Ovary (tissue), 9 donors: ENCODE measurements around the gene MNDA. TPM values are rescaled to one million over a fixed set of nuclear protein-coding genes. Genes with fewer than 3 reads are reported as not detected.

Experiments
- DNase-seq, 5 donors: peaks; one replicate each; pipeline ENCODE4 v3.0.0-alpha.2; 2019 to 2020
- H3K27ac ChIP-seq, 2 donors: fragments of 200-600 bp; one replicate each; pipeline versions ENCODE4 v1.5.1 to v1.8.0; 2019 to 2022
- H3K27me3 ChIP-seq: fragments of 200-600 bp; one replicate; pipeline ENCODE4 v1.8.0; 2022
- H3K36me3 ChIP-seq: fragments of 200-600 bp; sonication (generic); one replicate; pipeline ENCODE4 v1.5.1; 2019
- H3K4me1 ChIP-seq: one replicate; pipeline ENCODE4 v1.8.1; 2013; ENCODE audit warnings: mild to moderate bottlenecking, moderate library complexity; ENCODE audit not compliant: insufficient read depth
- H3K4me3 ChIP-seq: fragments of 200-600 bp; sonication (generic); one replicate; pipeline ENCODE4 v1.5.1; 2017
- H3K9me3 ChIP-seq, 2 donors: fragments of 200-600 bp in 1 of 2; sonication (generic) in 1 of 2; one replicate each; pipeline versions ENCODE4 v1.5.1 to v1.8.1; 2013 to 2019; ENCODE audit warnings: mild to moderate bottlenecking in 1 of 2, moderate library complexity in 1 of 2
- CTCF ChIP-seq, 3 donors: fragments of 450-650 bp in 2 of 3; fragments of 200-600 bp in 1 of 3; IDR thresholded peaks; one replicate each; pipeline versions ENCODE4 v1.5.1 to v1.8.0; 2016 to 2022; ENCODE audit warnings: antibody characterized with exemption in 3 of 3, mild to moderate bottlenecking in 1 of 3
- EP300 ChIP-seq: sonication (generic); formaldehyde crosslinking; IDR thresholded peaks from one replicate; pipeline ENCODE4 v1.6.1; 2017; ENCODE audit warnings: antibody characterized with exemption
- POLR2A ChIP-seq: fragments of 450-650 bp; IDR thresholded peaks from one replicate; pipeline ENCODE4 v1.6.1; 2017; ENCODE audit warnings: antibody characterized with exemption, mild to moderate bottlenecking, moderate library complexity
- WGBS, 3 donors: extraction: QIAGEN DNeasy Blood & Tissue Kit in 1 of 3; methylation state at CpG; one replicate each; pipeline versions ENCODE4 v1.1.5 to v1.1.7; 2013 to 2017; 5-methylcytosine and 5-hydroxymethylcytosine counted together
- intact Hi-C, 4 donors: fragments of 100-400 bp; cut with DNase I; formaldehyde crosslinking; loops; one replicate each; pipeline versions ENCODE4 v1.11.0 to v1.15.1; 2022 to 2023
- polyA plus RNA-seq, 2 donors: library from polyadenylated mRNA; stranded (reverse); fragments of 200-250 nt in 1 of 2; fragments of 350-450 nt in 1 of 2; fragmentation: Illumina TruSeq in 1 of 2; extraction: RNeasy Lipid Tissue Mini Kit (QIAGEN cat#74804) in 1 of 2; gene quantifications; one replicate each; pipeline ENCODE4 v1.2.3, GENCODE V29; 2013 to 2014
- total RNA-seq, 7 donors: library from RNA; depleted of rRNA in 2 of 7; stranded (reverse); fragments of >200 nt in 2 of 7; fragmentation: NEBNext Ultra II Directional in 3 of 7; extraction: Animal tissue kit (Norgen Biotek cat#: 25700) in 3 of 7; gene quantifications; one replicate each; pipeline versions ENCODE4 v1.1.0 to v1.2.4, GENCODE V29; 2016 to 2023
- donor health status: DM: no; HTN: no; CAD: no; lungs with moderate emphysema.
- donor health status: DM: no; HTN: no; CAD: no.
- donor health status: Bipolar disorder and iron deficiency.
- donor health status: DM: yes; HTN: yes; CAD: no.
- donor health status: DM: no; HTN: no; CAD: no.
- donor health status: DM: yes; HTN: yes; CAD: no.

The MNDA gene
- total and polyA plus RNA-seq, 9 donors, result 0.71 to 26.5 (median 2.8) TPM

- Histone ChIP-seq H3K4me1 (no peaks in the 10 kb centered on the region), H3K9me3 (no peaks in the 10 kb centered on the region), H3K27me3 (no peaks in the 10 kb centered on the region), H3K4me3 (no peak overlapping the region), H3K27ac (no peak overlapping the region), H3K36me3 (no peaks in the 10 kb centered on the region)
- no peak for DNase-seq
- TF ChIP-seq CTCF (IDR thresholded peaks at IDR 0.05) (no peak), EP300 (no peak), POLR2A (no peak)
- 70 to 84% (median 82%) methylated on average over 3 of the region's 3 CpGs for WGBS, 3 donors
- intact Hi-C loops, result no loop called here
These were observed 2.1 kb downstream of the MNDA start for GRCh38 chr1:158833264-158833663.

DNA sequence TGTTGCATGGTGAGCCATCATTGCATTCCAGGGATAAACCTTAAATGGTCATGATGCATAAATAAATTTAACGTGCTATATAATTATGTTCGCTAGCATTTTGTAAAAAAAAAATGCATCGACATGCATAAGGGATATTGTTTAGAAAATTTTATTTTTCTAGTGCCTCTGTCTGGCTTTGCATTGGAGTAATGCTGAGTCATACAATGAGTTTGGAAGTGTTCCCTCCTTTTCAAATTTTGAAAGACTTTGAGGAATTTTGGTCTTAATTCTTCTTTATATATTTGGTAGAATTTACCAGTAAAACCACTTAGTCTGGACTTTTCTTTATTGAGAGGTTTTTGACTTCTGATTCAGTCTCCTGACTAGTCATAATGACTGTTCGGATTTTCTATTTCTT lies 4.9 kb downstream of the MNDA start:
- Histone ChIP-seq H3K36me3 (no peaks in the 10 kb centered on the region), H3K27ac (no peak overlapping the region), H3K27me3 (no peaks in the 10 kb centered on the region), H3K4me3 (no peak overlapping the region), H3K4me1 (no peaks in the 10 kb centered on the region), H3K9me3 (no peaks in the 10 kb centered on the region)
- no peak for TF ChIP-seq EP300
- no peak for TF ChIP-seq POLR2A
- no peak for TF ChIP-seq CTCF (IDR thresholded peaks at IDR 0.05)
- intact Hi-C loops, result no loop called here
- no peak for DNase-seq
- 83 to 89% (median 85%) methylated on average over 4 of the region's 4 CpGs for WGBS, 3 donors

DNA sequence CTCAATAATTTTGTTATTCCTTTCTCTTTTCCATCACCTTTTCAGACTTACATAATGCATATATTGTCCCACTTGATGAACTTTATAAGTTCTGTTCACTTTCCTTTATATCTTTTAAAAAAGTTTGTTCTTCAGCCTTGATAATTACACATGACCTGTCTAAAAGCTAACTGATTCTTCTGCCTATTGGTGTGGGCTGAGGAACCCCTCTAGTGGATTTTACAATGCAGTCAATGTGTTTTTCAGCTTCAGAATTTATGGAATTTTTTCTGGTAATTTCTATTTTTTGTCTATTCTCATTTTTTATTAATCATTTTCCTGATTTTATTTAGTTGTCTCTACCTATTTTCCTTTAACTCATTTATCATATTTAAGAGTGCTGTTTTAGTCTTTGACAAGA lies 7.5 kb downstream of the MNDA start:
- intact Hi-C loops, result no loop called here
- no peak for DNase-seq
- Histone ChIP-seq H3K36me3 (no peaks in the 10 kb centered on the region), H3K27ac (no peak overlapping the region), H3K9me3 (no peaks in the 10 kb centered on the region), H3K4me1 (no peaks in the 10 kb centered on the region), H3K4me3 (no peak overlapping the region), H3K27me3 (no peaks in the 10 kb centered on the region)
- no peak for TF ChIP-seq CTCF (IDR thresholded peaks at IDR 0.05)
- TF ChIP-seq POLR2A, result no peak
- no peak for TF ChIP-seq EP300

DNA sequence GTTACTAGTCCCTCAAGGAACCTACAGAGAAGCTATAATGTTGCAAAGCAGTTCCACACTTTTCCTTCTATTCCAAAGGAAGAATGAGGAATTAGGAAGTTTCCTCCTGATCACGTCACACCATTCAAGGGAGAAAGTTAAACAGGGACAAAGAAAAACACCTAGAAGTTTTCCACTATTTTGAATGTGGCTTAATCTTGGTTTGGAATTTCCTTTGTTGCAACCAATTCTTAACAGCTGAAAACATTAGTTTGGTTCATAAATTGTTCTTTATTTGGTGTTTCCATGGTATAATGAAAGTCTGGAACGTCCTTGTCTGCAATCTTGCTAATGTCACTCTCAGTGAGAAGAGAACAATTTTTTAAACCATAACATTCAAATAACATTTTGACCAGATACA lies 8.4 kb downstream of the MNDA start:
- no peak for TF ChIP-seq POLR2A
- no peak for TF ChIP-seq CTCF (IDR thresholded peaks at IDR 0.05)
- TF ChIP-seq EP300, result no peak
- intact Hi-C loops, result no loop called here

GRCh38 chr1:158840236-158840635 lies 9.1 kb downstream of the MNDA start:
- TF ChIP-seq POLR2A, result no peak
- TF ChIP-seq CTCF (IDR thresholded peaks at IDR 0.05), result no peak
- no peak for TF ChIP-seq EP300
- intact Hi-C loops, result no loop called here
- no peak overlapping the region for H3K27ac ChIP-seq

More for the DNA sequence above, 8.4 kb downstream of the MNDA start:
- WGBS, 3 donors, result 61 to 73% (median 61%) methylated on average over 2 of the region's 2 CpGs
- Histone ChIP-seq H3K9me3 (no peaks in the 10 kb centered on the region), H3K27ac (no peak overlapping the region), H3K36me3 (no peaks in the 10 kb centered on the region), H3K4me1 (no peaks in the 10 kb centered on the region), H3K27me3 (no peaks in the 10 kb centered on the region), H3K4me3 (no peak overlapping the region)
- no peak for DNase-seq

More at GRCh38 chr1:158840236-158840635, 9.1 kb downstream of the MNDA start:
- 66 to 77% (median 69%) methylated on average over 5 of the region's 5 CpGs for WGBS, 3 donors
- H3K36me3 ChIP-seq, result no peaks in the 10 kb centered on the region
- H3K4me1 ChIP-seq, result no peaks in the 10 kb centered on the region
- H3K27me3 ChIP-seq, result no peaks in the 10 kb centered on the region
- no peaks in the 10 kb centered on the region for H3K9me3 ChIP-seq
- no peak overlapping the region for H3K4me3 ChIP-seq
- no peak for DNase-seq
